Epithelial cell of proximal tubule (primary cell): ENCODE measurements around the gene TMEM115. TPM values are rescaled to one million over a fixed set of nuclear protein-coding genes. Genes with fewer than 3 reads are reported as not detected.

ENCODE experiments used
- DNase-seq: peaks from one replicate; pipeline ENCODE4 v3.0.0-alpha.2; 2011; ENCODE audit warnings: low read depth
- H3K4me3 ChIP-seq: 2 replicates; pipeline ENCODE4 v1.5.1; 2011; ENCODE audit warnings: low read depth, mild to moderate bottlenecking, low read length
- total RNA-seq: library from RNA; depleted of rRNA; stranded (reverse); fragments of >200 nt; gene quantifications from 2 replicates; pipeline ENCODE4 v1.2.3, GENCODE V29; 2015
- TF ChIP-seq, protein P1 (sequence below): conservative IDR thresholded peaks from 2 replicates; pipeline ENCODE4 v1.5.1; 2012; ENCODE audit warnings: low read depth, mild to moderate bottlenecking, low read length

TMEM115 gene
- total RNA-seq, 1 donor from 2014 or later: 54.6 TPM

DNA sequence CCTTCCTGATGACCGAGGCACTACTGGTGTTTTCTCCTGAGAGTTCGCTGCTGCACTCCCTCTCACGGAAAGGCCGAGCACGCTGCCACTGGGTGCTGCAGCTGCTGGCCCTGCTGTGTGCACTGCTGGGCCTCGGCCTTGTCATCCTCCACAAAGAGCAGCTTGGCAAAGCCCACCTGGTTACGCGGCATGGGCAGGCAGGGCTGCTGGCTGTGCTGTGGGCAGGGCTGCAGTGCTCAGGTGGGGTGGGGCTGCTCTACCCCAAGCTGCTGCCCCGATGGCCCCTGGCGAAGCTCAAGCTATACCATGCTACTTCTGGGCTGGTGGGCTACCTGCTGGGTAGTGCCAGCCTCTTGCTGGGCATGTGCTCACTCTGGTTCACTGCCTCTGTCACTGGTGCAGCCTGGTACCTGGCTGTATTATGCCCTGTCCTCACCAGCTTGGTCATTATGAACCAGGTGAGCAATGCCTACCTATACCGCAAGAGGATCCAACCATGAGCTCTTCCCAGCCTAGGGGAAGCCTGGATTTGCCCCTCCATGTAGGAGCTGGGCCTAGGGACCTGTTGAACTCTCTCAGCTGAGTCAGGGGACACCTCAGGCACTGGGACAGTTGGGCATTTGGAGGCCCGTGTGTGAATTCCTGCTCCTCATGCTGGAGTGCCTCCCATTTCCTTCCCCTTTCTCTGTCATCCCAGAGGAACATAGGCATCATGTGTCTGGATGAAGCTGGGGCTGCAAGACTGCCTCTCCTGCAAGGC lies 5.9 kb downstream of the TMEM115 start:
- no peak for DNase-seq
- no peak overlapping the region for H3K4me3 ChIP-seq
- TF ChIP-seq, protein P1, sequence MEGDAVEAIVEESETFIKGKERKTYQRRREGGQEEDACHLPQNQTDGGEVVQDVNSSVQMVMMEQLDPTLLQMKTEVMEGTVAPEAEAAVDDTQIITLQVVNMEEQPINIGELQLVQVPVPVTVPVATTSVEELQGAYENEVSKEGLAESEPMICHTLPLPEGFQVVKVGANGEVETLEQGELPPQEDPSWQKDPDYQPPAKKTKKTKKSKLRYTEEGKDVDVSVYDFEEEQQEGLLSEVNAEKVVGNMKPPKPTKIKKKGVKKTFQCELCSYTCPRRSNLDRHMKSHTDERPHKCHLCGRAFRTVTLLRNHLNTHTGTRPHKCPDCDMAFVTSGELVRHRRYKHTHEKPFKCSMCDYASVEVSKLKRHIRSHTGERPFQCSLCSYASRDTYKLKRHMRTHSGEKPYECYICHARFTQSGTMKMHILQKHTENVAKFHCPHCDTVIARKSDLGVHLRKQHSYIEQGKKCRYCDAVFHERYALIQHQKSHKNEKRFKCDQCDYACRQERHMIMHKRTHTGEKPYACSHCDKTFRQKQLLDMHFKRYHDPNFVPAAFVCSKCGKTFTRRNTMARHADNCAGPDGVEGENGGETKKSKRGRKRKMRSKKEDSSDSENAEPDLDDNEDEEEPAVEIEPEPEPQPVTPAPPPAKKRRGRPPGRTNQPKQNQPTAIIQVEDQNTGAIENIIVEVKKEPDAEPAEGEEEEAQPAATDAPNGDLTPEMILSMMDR: no peak

DNA sequence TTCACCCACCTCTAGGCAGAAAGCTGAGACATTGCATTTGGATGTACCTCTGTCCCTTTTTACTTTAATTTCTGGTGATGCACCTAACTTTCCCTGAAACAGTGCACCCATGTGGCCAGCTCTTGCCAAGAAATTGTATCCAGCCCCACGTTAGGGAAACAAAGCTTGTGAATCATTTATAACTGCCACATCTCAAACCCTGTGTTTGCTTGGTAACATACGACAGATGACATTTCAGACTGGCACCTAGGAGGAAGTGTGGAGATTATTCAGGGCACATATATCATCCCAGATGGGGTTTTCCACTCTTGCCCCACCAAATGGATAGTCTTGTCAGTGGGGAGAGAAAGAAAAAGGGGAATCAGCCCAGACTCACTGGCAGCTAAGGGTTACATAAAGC lies 6.5 kb downstream of the TMEM115 start:
- DNase-seq: no peak
- TF ChIP-seq, protein P1: peak; percentile 56
- H3K4me3 ChIP-seq: no peak overlapping the region

DNA sequence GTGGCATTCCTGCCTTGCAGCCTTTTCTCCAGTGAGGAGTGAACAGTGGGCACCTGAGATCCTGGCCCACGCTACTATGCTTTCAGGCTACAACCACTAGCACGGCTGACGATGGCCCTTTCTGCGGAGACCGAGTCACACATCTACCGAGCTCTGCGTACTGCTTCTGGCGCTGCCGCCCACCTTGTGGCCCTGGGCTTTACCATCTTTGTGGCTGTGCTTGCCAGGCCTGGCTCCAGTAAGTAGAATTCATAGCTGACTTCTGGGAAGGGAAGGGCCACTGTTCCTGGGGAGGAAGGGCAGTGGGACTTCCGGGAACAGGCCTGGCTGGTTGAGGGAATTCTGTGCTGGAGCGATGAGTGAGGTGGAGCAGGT lies 8.0 kb downstream of the TMEM115 start:
- peak overlapping the region; percentile 78 for H3K4me3 ChIP-seq
- TF ChIP-seq, protein P1: no peak
- no peak for DNase-seq

DNA sequence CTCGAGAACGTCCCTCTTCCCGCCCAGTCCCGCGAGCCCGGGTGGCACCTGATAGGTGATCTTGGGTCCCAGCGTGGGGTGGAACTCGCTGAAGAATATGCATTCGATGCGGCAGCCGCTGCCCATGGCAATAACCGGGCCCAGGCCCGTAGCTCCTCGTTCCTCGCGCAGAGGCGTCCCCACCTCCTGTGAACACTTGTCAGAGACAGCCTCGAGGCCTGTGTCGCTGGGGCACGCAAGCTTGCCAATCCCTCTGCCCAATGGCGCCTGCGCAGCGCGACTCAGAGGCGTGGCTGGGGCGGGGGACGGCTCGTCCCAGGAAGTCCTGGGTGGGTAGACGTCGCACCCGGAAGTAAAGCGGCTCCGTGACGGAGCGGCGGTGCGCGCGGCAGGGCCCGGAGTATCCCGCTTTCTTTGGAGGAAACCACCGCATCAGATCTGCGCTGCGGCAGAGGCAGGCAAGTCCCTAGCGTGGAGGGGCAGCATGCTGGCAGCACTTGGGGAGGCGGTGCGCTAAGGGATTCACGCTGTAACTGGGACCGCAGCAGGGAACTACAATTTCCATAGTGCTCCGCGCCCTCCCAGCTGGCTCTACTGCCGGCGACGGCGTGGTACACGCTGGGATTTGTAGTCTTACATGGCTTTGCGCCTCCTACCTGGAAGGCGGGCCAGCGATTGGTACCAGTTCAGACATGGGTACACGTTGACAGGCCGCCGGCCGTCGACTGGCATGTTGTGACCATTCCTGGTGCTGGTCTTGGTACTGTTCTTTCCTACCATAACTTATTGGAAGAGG lies 8.6 kb downstream of the TMEM115 start, which contains the start of the genes CYB561D2 and NPRL2:
Gene CYB561D2 (plus strand): TSS at position 336 of the 796 bp plus-strand sequence. CDS start 572 bp downstream, outside the sequence.
Gene NPRL2 (minus strand): TSS at position 249 of the 796 bp plus-strand sequence. CDS start 123 bp downstream, at position 126.
- no peak for DNase-seq
- TF ChIP-seq, protein P1: no peak
- H3K4me3 ChIP-seq: peak within 1 kb of the TSS; percentile 78

DNA sequence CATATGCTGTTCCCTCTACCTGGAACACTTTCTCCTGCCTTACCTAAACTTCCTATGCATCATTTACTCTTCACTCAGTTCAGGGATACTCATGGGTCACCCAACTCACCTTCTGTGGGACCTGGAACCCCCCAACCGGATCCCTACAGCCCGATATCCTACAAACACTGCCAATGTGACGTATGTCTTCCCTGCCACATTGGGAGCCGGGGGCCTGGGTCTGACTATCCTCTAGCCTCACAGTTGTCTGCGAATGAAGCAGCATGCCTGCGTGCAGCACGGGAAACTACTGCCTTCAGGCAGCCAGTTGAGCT lies 9.2 kb downstream of the TMEM115 start:
- TF ChIP-seq, protein P1: no peak
- DNase-seq: no peak
- peak overlapping the region; percentile 78 for H3K4me3 ChIP-seq

GRCh38 chr3:50347187-50347813 lies 12.0 kb downstream of the TMEM115 start:
- no peak for DNase-seq
- H3K4me3 ChIP-seq: no peak overlapping the region
- TF ChIP-seq, protein P1: peak; percentile 77
